Measurements from ENCODE around the gene PYROXD2.

The PYROXD2 gene

DNA sequence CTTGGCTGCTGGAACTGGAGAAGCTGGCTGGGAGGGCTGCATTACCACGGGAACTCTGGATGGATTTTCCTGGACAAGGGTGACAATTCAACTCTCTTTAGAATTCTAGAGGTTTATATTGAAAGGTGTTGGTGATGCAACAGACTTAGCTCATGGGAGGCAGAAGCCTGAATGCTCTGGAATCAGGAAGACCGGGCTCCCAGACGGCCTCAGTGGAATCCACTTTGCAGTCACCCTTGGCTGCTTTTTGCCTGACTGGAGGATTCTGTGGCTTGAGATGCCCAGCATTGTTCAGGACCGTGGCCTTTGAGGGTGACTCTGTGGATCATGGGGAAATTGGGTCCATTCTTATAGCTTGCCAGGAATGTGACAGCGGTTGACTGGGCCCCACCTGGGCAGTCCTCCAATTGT lies 32.3 kb downstream of the PYROXD2 start:
- no peak for TF ChIP-seq SUZ12 (IDR thresholded peaks at IDR 0.05)
- no peak for TF ChIP-seq L3MBTL2 (conservative IDR thresholded peaks at IDR 0.05)
- TF ChIP-seq ARNT (IDR thresholded peaks at IDR 0.05), result no peak
- TF ChIP-seq TARDBP (IDR thresholded peaks at IDR 0.05), result no peak
- TF ChIP-seq CTBP1 (IDR thresholded peaks at IDR 0.05; ENCODE audit: borderline replicate concordance), result no peak
- no peak for TF ChIP-seq FOXM1 (IDR thresholded peaks at IDR 0.05; ENCODE audit: borderline replicate concordance)
- no peak for TF ChIP-seq FOXA1 (IDR thresholded peaks at IDR 0.05)
- TF ChIP-seq BHLHE40 (IDR thresholded peaks at IDR 0.05; ENCODE audit: borderline replicate concordance), result no peak
- TF ChIP-seq FOXK2 (IDR thresholded peaks at IDR 0.05), result no peak
- TF ChIP-seq SP1 (IDR thresholded peaks at IDR 0.05), result no peak
- TF ChIP-seq NFRKB (IDR thresholded peaks at IDR 0.05), result no peak
- no peak for TF ChIP-seq ZNF384 (IDR thresholded peaks at IDR 0.05)
- TF ChIP-seq LEF1 (IDR thresholded peaks at IDR 0.05; ENCODE audit: borderline replicate concordance), result no peak
- TF ChIP-seq HDGF (IDR thresholded peaks at IDR 0.05; ENCODE audit: borderline replicate concordance), result no peak
- no peak for TF ChIP-seq ELF4 (IDR thresholded peaks at IDR 0.05)
- TF ChIP-seq PKNOX1 (IDR thresholded peaks at IDR 0.05), result no peak
- no peak for DNase-seq (ENCODE audit: extremely low spot score)
- ChIA-PET CTCF (no interaction called here), POLR2A (no interaction called here)

GRCh38 chr10:98380493-98381339 lies 34.3 kb downstream of the PYROXD2 start:
- DNase-seq (ENCODE audit: extremely low spot score), result no peak
- ChIA-PET POLR2A (no interaction called here), CTCF (no interaction called here)
- TF ChIP-seq ELF4 (IDR thresholded peaks at IDR 0.05) (no peak), FOXA1 (IDR thresholded peaks at IDR 0.05) (no peak), SP1 (IDR thresholded peaks at IDR 0.05) (no peak), NFRKB (IDR thresholded peaks at IDR 0.05) (no peak), ARNT (IDR thresholded peaks at IDR 0.05) (no peak), SUZ12 (IDR thresholded peaks at IDR 0.05) (no peak)

- POLR2A ChIA-PET, result interaction anchor here (1.6 kb wide), 1 partner anchor 37 kb away, joined by 3 read pairs; the partner anchor contains the start of gene PYROXD2
- CTCF ChIA-PET, result no interaction called here
Observed at GRCh38 chr10:98378722-98379121, 36.3 kb downstream of the PYROXD2 start.

DNA sequence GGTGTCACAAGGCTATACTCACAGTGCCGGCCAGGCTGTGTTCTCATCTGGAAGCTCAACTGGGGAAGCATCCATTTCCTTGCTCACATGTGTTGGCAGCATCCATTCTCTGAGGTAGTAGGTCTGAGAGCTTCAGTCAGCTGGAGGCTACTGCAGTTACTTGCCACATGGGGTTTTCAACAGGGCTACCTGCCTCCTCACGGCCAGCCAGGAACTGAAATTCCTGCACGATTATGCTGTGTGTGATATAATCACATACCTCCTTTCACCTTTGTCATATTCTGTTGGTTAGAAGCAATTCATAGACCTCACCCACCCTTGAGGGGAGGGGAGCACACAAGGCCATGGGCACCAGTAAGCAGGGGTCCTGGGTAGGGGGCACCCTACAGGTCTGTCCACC lies 37.4 kb downstream of the PYROXD2 start:
- DNase-seq (ENCODE audit: extremely low spot score), result no peak
- ChIA-PET CTCF (interaction anchor here (0.6 kb wide), 1 partner anchor 587 kb away, joined by 6 read pairs; no protein-coding TSS in a partner anchor), POLR2A (interaction anchor here (1.6 kb wide), 1 partner anchor 38 kb away, joined by 3 read pairs; the partner anchor contains the start of gene PYROXD2)
- TF ChIP-seq ELF4 (IDR thresholded peaks at IDR 0.05) (no peak), TARDBP (IDR thresholded peaks at IDR 0.05) (no peak)

More at GRCh38 chr10:98378722-98379121, 36.3 kb downstream of the PYROXD2 start:
- TF ChIP-seq SP1 (IDR thresholded peaks at IDR 0.05) (no peak), PKNOX1 (IDR thresholded peaks at IDR 0.05) (no peak), ZNF384 (IDR thresholded peaks at IDR 0.05) (no peak), TARDBP (IDR thresholded peaks at IDR 0.05) (no peak), BHLHE40 (IDR thresholded peaks at IDR 0.05; ENCODE audit: borderline replicate concordance) (no peak), FOXA1 (IDR thresholded peaks at IDR 0.05) (no peak), ELF4 (IDR thresholded peaks at IDR 0.05) (no peak), FOXK2 (IDR thresholded peaks at IDR 0.05) (no peak), LEF1 (IDR thresholded peaks at IDR 0.05; ENCODE audit: borderline replicate concordance) (no peak), ARNT (IDR thresholded peaks at IDR 0.05) (no peak), HDGF (IDR thresholded peaks at IDR 0.05; ENCODE audit: borderline replicate concordance) (no peak), CTBP1 (IDR thresholded peaks at IDR 0.05; ENCODE audit: borderline replicate concordance) (no peak), SUZ12 (IDR thresholded peaks at IDR 0.05) (no peak), NFRKB (IDR thresholded peaks at IDR 0.05) (no peak), L3MBTL2 (conservative IDR thresholded peaks at IDR 0.05) (no peak), FOXM1 (IDR thresholded peaks at IDR 0.05; ENCODE audit: borderline replicate concordance) (no peak)
- no peak for DNase-seq (ENCODE audit: extremely low spot score)

DNA sequence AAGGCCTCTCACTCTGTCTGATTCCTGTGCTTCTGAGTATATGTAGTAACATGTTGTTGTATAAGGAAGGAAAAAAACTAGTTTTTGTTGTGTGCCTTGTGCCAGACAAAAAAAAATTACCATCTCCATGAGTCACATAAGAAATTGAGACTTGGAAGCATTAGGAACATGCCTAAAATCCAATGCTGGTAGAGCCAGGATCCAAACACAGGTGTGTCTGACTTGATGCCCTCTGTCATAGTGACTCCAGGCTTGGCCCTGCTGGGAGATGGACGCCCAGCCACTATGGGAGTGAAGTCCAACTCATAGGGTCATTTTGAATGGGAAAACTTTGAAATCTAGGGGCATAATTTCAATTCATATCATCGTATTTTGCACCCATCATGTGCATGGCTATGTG lies 38.0 kb downstream of the PYROXD2 start:
- TF ChIP-seq HDGF (IDR thresholded peaks at IDR 0.05; ENCODE audit: borderline replicate concordance) (no peak), TARDBP (IDR thresholded peaks at IDR 0.05) (no peak), ARNT (IDR thresholded peaks at IDR 0.05) (no peak), FOXM1 (IDR thresholded peaks at IDR 0.05; ENCODE audit: borderline replicate concordance) (no peak), ELF4 (IDR thresholded peaks at IDR 0.05) (no peak)
- POLR2A ChIA-PET, result no interaction called here
- CTCF ChIA-PET, result no interaction called here
- no peak for DNase-seq (ENCODE audit: extremely low spot score)

DNA sequence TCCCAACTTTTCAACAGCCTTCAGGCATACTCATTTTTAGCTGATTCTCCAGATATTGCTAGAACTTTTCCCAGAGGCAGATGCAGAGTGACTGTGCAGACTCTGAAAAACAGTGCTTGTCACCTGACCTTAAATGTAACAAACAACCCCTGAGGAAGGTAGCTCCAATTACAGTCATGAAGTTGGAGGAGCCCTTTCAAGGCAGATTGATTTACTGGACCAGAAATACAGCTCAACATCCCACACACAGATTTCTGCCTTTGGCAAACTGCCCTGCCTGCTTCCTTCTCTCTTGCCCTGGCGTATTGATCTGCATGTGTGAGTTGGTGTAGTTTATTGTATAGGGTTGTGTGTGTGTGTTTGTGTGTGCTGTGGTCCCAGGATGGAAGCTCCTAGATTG lies 38.5 kb downstream of the PYROXD2 start:
- ChIA-PET CTCF (no interaction called here), POLR2A (no interaction called here)
- no peak for TF ChIP-seq ZNF384 (IDR thresholded peaks at IDR 0.05)
- TF ChIP-seq FOXM1 (IDR thresholded peaks at IDR 0.05; ENCODE audit: borderline replicate concordance), result no peak
- peak; percentile 76 for TF ChIP-seq PKNOX1 (IDR thresholded peaks at IDR 0.05)
- no peak for TF ChIP-seq L3MBTL2 (conservative IDR thresholded peaks at IDR 0.05)
- no peak for TF ChIP-seq NFRKB (IDR thresholded peaks at IDR 0.05)
- TF ChIP-seq FOXA1 (IDR thresholded peaks at IDR 0.05), result no peak
- TF ChIP-seq SP1 (IDR thresholded peaks at IDR 0.05), result no peak
- DNase-seq (ENCODE audit: extremely low spot score), result no peak
